GM18868 (cell line): Measurements from ENCODE around the gene CBL.
"Not testable (repeated sequence)": the region's sequence is repeated elsewhere in the genome, so short reads cannot be mapped to it uniquely, and the experiment has no call there.

ENCODE experiments used
- ATAC-seq: cut with Tn5 transposase; IDR thresholded peaks from one replicate; pipeline ENCODE4 v1.9.1; 2021; ENCODE audit warnings: mild to moderate bottlenecking, moderate library complexity; ENCODE audit not compliant: unreplicated experiment

Gene CBL

GRCh38 chr11:119209186-119209585, 3.0 kb downstream of the CBL start:
- ATAC-seq, result no peak

- ATAC-seq, result no peak
Observed at GRCh38 chr11:119210050-119210449, 3.9 kb downstream of the CBL start.

GRCh38 chr11:119218141-119218878, 12.2 kb downstream of the CBL start:
- no peak for ATAC-seq

GRCh38 chr11:119222308-119222707, 16.2 kb downstream of the CBL start:
- ATAC-seq, result no peak

GRCh38 chr11:119222891-119223290, 16.8 kb downstream of the CBL start:
- ATAC-seq, result no peak

- no peak for ATAC-seq
Observed at GRCh38 chr11:119223856-119224255, 17.7 kb downstream of the CBL start.

GRCh38 chr11:119228535-119229287, 22.6 kb downstream of the CBL start:
- not testable (repeated sequence) for ATAC-seq

GRCh38 chr11:119229288-119229672, 23.1 kb downstream of the CBL start:
- no peak for ATAC-seq

GRCh38 chr11:119229741-119230140, 23.6 kb downstream of the CBL start:
- no peak for ATAC-seq

- no peak for ATAC-seq
Observed at GRCh38 chr11:119236490-119236889, 30.4 kb downstream of the CBL start.

- no peak for ATAC-seq
Observed at GRCh38 chr11:119236891-119237290, 30.8 kb downstream of the CBL start.

GRCh38 chr11:119237515-119237914, 31.4 kb downstream of the CBL start:
- no peak for ATAC-seq

GRCh38 chr11:119248750-119249670, 42.9 kb downstream of the CBL start:
- no peak for ATAC-seq

- ATAC-seq, result no peak
Observed at GRCh38 chr11:119249671-119250010, 43.5 kb downstream of the CBL start.

GRCh38 chr11:119251114-119251513, 45.0 kb downstream of the CBL start:
- no peak for ATAC-seq

GRCh38 chr11:119254239-119254638, 48.1 kb downstream of the CBL start:
- ATAC-seq, result no peak

GRCh38 chr11:119258180-119258579, 52.0 kb downstream of the CBL start:
- no peak for ATAC-seq

GRCh38 chr11:119258983-119259382, 52.8 kb downstream of the CBL start:
- no peak for ATAC-seq

GRCh38 chr11:119262668-119263351, 56.7 kb downstream of the CBL start:
- ATAC-seq, result no peak

- ATAC-seq, result no peak
Observed at GRCh38 chr11:119263352-119263940, 57.3 kb downstream of the CBL start.
